DMS 273 treated with DMSO at 0.1 percent for 48 hours (cell line): ENCODE data around the gene POU5F2.

Experiments
- DNase-seq: peaks from one replicate; lab custom pipeline; 2025; lab: John Stamatoyannopoulos, UW

POU5F2 gene

DNA sequence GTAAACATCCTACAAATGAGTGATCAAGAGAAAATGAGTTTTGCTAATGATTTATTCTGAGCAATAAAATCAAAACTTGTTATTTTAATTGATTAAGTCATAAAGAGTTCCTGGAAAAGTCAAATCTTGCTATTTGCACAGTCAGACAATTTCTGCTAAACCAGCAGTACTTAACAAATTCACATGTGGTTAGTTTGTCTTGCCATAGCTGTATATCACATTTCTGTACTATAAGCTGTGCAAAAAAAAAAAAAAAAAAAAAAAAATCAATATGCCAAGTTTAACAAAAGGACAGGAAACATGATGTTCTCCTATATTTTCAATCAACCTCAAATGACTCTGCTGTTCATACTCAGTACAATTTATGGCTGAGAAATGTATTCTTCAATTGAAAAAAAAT lies 24.9 kb downstream of the POU5F2 start:
- DNase-seq = no peak

DNA sequence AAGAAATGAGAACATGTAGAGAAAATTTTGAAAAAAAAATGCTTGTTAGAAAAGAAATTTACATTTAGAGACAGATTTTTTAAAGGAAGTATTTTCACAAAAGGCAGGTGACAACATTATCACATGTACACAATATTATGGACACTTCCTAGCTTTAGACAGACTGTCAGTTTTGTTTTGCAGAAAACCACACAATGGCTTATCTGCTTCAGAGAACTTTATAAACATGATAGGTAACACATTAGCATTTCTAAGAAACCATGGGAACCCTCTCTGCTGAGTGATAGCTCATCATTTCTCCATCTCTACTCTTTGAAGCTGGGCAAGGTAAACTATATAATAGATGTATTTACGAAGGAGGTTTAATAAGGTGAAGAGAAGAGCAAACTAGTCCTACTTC lies 25.6 kb downstream of the POU5F2 start:
- DNase-seq = no peak

- DNase-seq = no peak
Observed at GRCh38 chr5:93715327-93715726, 26.1 kb downstream of the POU5F2 start.

DNA sequence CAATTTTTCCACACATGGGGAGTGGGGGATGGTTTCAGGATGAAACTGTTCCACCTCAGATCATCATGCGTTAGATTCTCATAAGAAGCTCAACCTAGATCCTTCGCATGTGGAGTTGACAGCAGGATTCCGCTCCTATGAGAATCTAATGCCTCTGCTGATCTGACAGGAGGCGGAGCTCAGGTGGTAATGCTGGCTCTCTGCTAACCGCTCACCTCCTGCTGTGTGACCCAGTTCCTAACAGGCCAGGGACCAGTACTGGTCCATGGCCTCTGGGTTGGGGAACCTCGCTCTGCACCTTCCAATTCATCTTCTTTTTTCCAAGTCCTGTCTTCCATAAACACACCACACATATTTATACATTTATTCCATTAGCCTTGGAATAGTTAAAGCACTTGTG lies 33.0 kb downstream of the POU5F2 start:
- no peak for DNase-seq

DNA sequence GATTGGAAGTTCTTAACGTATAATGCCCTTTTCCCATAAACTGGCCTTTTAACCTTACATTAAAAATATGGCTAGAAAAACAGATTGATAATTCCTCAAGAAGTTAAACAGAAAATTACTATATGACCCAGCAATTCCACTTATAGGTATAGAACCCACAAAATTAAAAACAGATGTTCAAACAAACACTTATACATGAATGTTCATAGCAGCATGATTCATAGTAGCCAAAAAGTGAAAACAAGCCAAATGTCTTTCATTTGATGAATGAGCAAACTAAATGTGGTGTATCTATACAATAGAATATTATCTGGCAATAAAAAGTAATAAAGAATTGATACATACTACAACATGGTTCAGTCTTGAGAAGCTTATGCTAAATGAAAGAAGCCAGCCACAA lies 35.5 kb downstream of the POU5F2 start:
- no peak for DNase-seq

DNA sequence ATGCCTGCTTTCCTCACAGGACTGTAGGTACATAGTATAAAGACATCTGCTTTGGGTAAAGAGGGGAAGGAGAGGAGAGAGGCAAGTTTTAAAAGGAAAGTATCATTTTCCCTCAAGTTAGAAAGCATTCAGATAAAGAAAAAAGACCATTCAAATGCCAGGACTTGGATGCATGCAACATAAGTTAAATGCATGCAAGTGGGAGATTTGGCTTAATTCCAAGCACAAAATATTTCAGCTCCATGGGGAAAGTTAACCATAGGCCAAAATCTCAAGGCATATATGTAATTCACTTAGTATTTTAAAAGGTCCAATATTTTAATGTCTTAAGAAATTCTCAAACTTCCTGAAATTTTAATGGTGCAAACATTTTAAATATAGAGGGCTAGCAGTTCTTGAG lies 36.4 kb downstream of the POU5F2 start:
- no peak for DNase-seq

GRCh38 chr5:93691997-93692396 lies 49.4 kb downstream of the POU5F2 start:
- no peak for DNase-seq
